HepG2 (cell line): ENCODE measurements around the gene KLHL13. TPM values are rescaled to one million over a fixed set of nuclear protein-coding genes. Genes with fewer than 3 reads are reported as not detected.

Source experiments
- ATAC-seq: fragments of 200-7000 bp; cut with Tn5 transposase; 3 replicates; pipeline ENCODE4 v1.9.1; 2020; ENCODE audit warnings: mild to moderate bottlenecking, moderate library complexity
- BruUV-seq: library from RNA; stranded (reverse); fragments of 400-500 nt; replicated peaks from 2 replicates; lab custom pipeline; 2021; lab: Mats Ljungman, UMichigan
- CTCF ChIA-PET: fragments of 300-600 bp; formaldehyde crosslinking; extraction: SDS; loops from one replicate; lab custom pipeline; 2021; ENCODE audit warnings: low total read pairs, inconsistent platforms, low intra/inter-chr PET ratio; lab: Yijun Ruan, JAX
- POLR2A ChIA-PET: fragments of 350-600 bp; sonication (Branson Sonifier 250); formaldehyde crosslinking; loops from one replicate; lab custom pipeline; 2020; ENCODE audit warnings: antibody characterized with exemption, inconsistent platforms; lab: Yijun Ruan, JAX
- DNase-seq: peaks from one replicate; pipeline ENCODE4 v3.0.0-alpha.2; 2015; ENCODE audit warnings: low spot score
- FAIRE-seq: peaks from 3 replicates; lab custom pipeline; 2011; peaks lifted over from hg19 to GRCh38; lab: Jason Lieb, UNC
- H2AFZ ChIP-seq: one replicate; pipeline ENCODE4 v1.6.1; 2011; ENCODE audit warnings: low read length, inconsistent platforms
- H3K27ac ChIP-seq: fragments of 300-600 bp; 3 replicates; pipeline ENCODE4 v1.8.0; 2011; ENCODE audit warnings: mixed run types, mild to moderate bottlenecking, mixed read lengths, low read length, inconsistent platforms; ENCODE audit not compliant: insufficient read depth; ENCODE audit errors: extremely low read length
- H3K27me3 ChIP-seq, 2 experiments: fragments of 200-600 bp in 1 of 2; 2 replicates in 1 of 2; 3 replicates in 1 of 2; pipeline versions ENCODE4 v1.6.0 to v1.8.0; 2011; ENCODE audit warnings: low read length in 2 of 2, mild to moderate bottlenecking in 2 of 2, moderate library complexity in 2 of 2, inconsistent platforms in 1 of 2; ENCODE audit not compliant: insufficient read depth in 2 of 2, control insufficient read depth in 1 of 2
- H3K36me3 ChIP-seq, 2 experiments: fragments of 200-600 bp in 1 of 2; replicated peaks in 1 of 2; 2 replicates in 1 of 2; 3 replicates in 1 of 2; pipeline versions ENCODE4 v1.5.1 to v1.8.0; 2011; ENCODE audit warnings: low read length in 2 of 2, inconsistent platforms in 1 of 2; ENCODE audit not compliant: insufficient read depth in 2 of 2, control insufficient read depth in 1 of 2
- H3K4me1 ChIP-seq: 2 replicates; pipeline ENCODE4 v1.5.1; 2012; ENCODE audit warnings: low read length, inconsistent platforms; ENCODE audit not compliant: insufficient read depth
- H3K4me2 ChIP-seq: 2 replicates; pipeline ENCODE4 v1.6.0; 2011; ENCODE audit warnings: low read depth, low read length, inconsistent platforms
- H3K4me3 ChIP-seq, 3 experiments: fragments of 200-600 bp in 1 of 3; sonication (generic), shearing (Covaris generic) in 1 of 3; replicated peaks in 1 of 3; 2 replicates each; pipeline ENCODE4 v1.5.1; 2011 to 2016; ENCODE audit warnings: low read length in 3 of 3, inconsistent platforms in 2 of 3, low read depth in 2 of 3, mild to moderate bottlenecking in 2 of 3, control low read depth in 1 of 3, mixed read lengths in 1 of 3; ENCODE audit not compliant: insufficient read depth in 1 of 3
- H3K79me2 ChIP-seq: one replicate; pipeline ENCODE4 v1.6.1; 2011; ENCODE audit warnings: low read length, inconsistent platforms; ENCODE audit not compliant: insufficient read depth
- H3K9ac ChIP-seq: 2 replicates; pipeline ENCODE4 v1.6.0; 2011; ENCODE audit warnings: mild to moderate bottlenecking, low read depth, low read length, inconsistent platforms; ENCODE audit not compliant: insufficient read depth
- H3K9me3 ChIP-seq: 2 replicates; pipeline ENCODE4 v1.5.1; 2012; ENCODE audit warnings: mild to moderate bottlenecking, low read length
- H4K20me1 ChIP-seq: 2 replicates; pipeline ENCODE4 v1.6.0; 2011; ENCODE audit warnings: inconsistent platforms, mild to moderate bottlenecking, low read length, moderate library complexity; ENCODE audit not compliant: insufficient read depth
- BHLHE40 ChIP-seq: IDR thresholded peaks from 2 replicates; pipeline ENCODE4 v1.6.1; 2011; ENCODE audit warnings: low read length, improper control_type of control experiment
- CTCF ChIP-seq: sonication (generic); formaldehyde crosslinking; IDR thresholded peaks from 2 replicates; pipeline ENCODE4 v1.5.0; 2020; ENCODE audit warnings: mild to moderate bottlenecking, missing genetic modification reagents, moderate library complexity
- HOXA9 ChIP-seq: sonication (generic); formaldehyde crosslinking; IDR thresholded peaks from 2 replicates; pipeline ENCODE4 v1.8.1; 2022; ENCODE audit warnings: missing genetic modification reagents, mild to moderate bottlenecking, moderate library complexity, borderline replicate concordance
- PHB2 ChIP-seq: fragments of 450-650 bp; IDR thresholded peaks from 2 replicates; pipeline ENCODE4 v1.6.1; 2018; ENCODE audit not compliant: partially characterized antibody
- ZNF260 ChIP-seq: sonication (generic); formaldehyde crosslinking; IDR thresholded peaks from 2 replicates; pipeline ENCODE4 v1.4.0; 2020; ENCODE audit warnings: missing genetic modification reagents, low read depth, mild to moderate bottlenecking, borderline replicate concordance
- ZNF318 ChIP-seq: sonication (generic); formaldehyde crosslinking; IDR thresholded peaks from 2 replicates; pipeline ENCODE4 v1.4.0; 2020; ENCODE audit warnings: mild to moderate bottlenecking, missing genetic modification reagents
- ZNF513 ChIP-seq: sonication (generic); formaldehyde crosslinking; conservative IDR thresholded peaks from 2 replicates; pipeline ENCODE4 v1.5.0; 2020; ENCODE audit warnings: missing genetic modification reagents
- WGBS: methylation state at CpG from one replicate; pipeline ENCODE4 v1.1.6; 2017; ENCODE audit warnings: low lambda C conversion rate; 5-methylcytosine and 5-hydroxymethylcytosine counted together
- in situ Hi-C: cut with HindIII; loops from 2 replicates; pipeline ENCODE4 v1.10.0; 2017; ENCODE audit warnings: low pct_unique_long_range_greater_than_20kb; ENCODE audit not compliant: extremely low pct_ligation_motif_present
- intact Hi-C: fragments of 100-400 bp; cut with micrococcal nuclease; formaldehyde crosslinking; loops from one replicate; pipeline ENCODE4 v1.10.0; 2022; ENCODE audit not compliant: unreplicated experiment
- polyA plus RNA-seq, 8 experiments: library from polyadenylated mRNA; depleted of rRNA in 3 of 8; stranded (reverse) in 7 of 8; unstranded in 1 of 8; fragments of >200 nt; fragmentation: Illumina TruSeq in 4 of 8; extraction: Trizol in 4 of 8; gene quantifications; 2 replicates each; pipeline versions ENCODE4 v1.2.1 to v1.2.3, GENCODE V29; 2011 to 2016; ENCODE audit warnings: low read depth in 4 of 8, missing spikeins in 1 of 8, mixed read lengths in 1 of 8; ENCODE audit not compliant: insufficient read depth in 1 of 8
- total RNA-seq, 5 experiments: library from RNA; depleted of rRNA; stranded (reverse); fragments of >200 nt; fragmentation: Illumina TruSeq; extraction: Trizol; gene quantifications; 2 replicates each; pipeline ENCODE4 v1.2.3, GENCODE V29; 2016; ENCODE audit warnings: low read depth in 1 of 5

KLHL13 gene
- total and polyA plus RNA-seq, 2 of the 13 experiments (the other 11 are each of a cell fraction or from before 2014, with no cell fraction given): 0.28 to 1.6 TPM

DNA sequence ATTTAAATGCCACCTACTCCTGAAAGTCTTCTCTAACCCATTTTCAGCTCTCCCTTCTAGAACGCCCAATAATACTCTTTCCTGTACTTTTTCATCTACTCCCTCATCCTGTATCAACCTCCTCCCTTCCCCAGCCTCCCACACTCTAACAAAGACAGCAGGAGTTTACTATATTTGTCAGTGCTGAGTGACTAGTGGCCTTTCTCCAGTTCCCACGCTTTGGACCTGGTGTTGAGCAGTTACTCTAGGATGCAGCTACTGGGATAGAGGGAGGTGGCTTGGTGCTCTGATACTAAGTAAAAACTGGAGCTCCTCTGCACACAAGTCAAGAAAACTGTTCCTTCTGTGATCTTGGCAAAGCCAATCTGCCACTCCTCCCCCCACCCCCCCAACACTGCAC, 36.1 kb upstream of the KLHL13 start:
- H3K4me2 ChIP-seq: no peak overlapping the region
- H3K79me2 ChIP-seq: no peaks in the 10 kb centered on the region
- WGBS: 74% methylated on average over 2 of the region's 2 CpGs
- H3K9me3 ChIP-seq: no peaks in the 10 kb centered on the region
- FAIRE-seq (no peak), ATAC-seq (no peak), DNase-seq (no peak)
- TF ChIP-seq ZNF513: no peak
- no peak overlapping the region for H3K9ac ChIP-seq
- peaks cover 20% of the 10 kb centered on the region for H3K4me1 ChIP-seq
- intact Hi-C loops (no loop called here), in situ Hi-C loops (no loop called here)
- no peaks in the 10 kb centered on the region for H3K36me3 ChIP-seq
- H3K27ac ChIP-seq: no peak overlapping the region
- no peak overlapping the region for H3K4me3 ChIP-seq
- no TSS peak for BruUV-seq
- H4K20me1 ChIP-seq: no peaks in the 10 kb centered on the region
- POLR2A ChIA-PET: no interaction called here
- no peaks in the 10 kb centered on the region for H3K27me3 ChIP-seq
- CTCF ChIA-PET: no interaction called here
- H2AFZ ChIP-seq: no peak overlapping the region

GRCh38 chrX:118148737-118149136, 32.1 kb upstream of the KLHL13 start:
- CTCF ChIA-PET: no interaction called here
- WGBS: 83% methylated on average over 1 of the region's 1 CpG
- POLR2A ChIA-PET: no interaction called here
- no peak for TF ChIP-seq ZNF260
- no peak for TF ChIP-seq BHLHE40
- no peak for TF ChIP-seq ZNF318 (CRISPR knock-in tag)
- TF ChIP-seq PHB2: no peak
- TF ChIP-seq HOXA9: no peak
- TF ChIP-seq CTCF (CRISPR knock-in tag): no peak

More at GRCh38 chrX:118148737-118149136, 32.1 kb upstream of the KLHL13 start:
- no TSS peak for BruUV-seq
- Histone ChIP-seq H3K9ac (no peak overlapping the region), H3K4me1 (no peaks in the 10 kb centered on the region), H3K4me3 (no peak overlapping the region), H3K79me2 (no peaks in the 10 kb centered on the region), H3K9me3 (no peaks in the 10 kb centered on the region), H3K27me3 (no peaks in the 10 kb centered on the region), H2AFZ (no peak overlapping the region), H4K20me1 (no peaks in the 10 kb centered on the region), H3K4me2 (no peak overlapping the region), H3K36me3 (no peaks in the 10 kb centered on the region), H3K27ac (no peak overlapping the region)
- in situ Hi-C loops (no loop called here), intact Hi-C loops (no loop called here)
- no peak for DNase-seq
- no peak for ATAC-seq
- FAIRE-seq: no peak
